HepG2 (cell line): ENCODE measurements around the gene SPATA25. TPM values are rescaled to one million over a fixed set of nuclear protein-coding genes. Genes with fewer than 3 reads are reported as not detected.

Source experiments
- ARNT2 ChIP-seq: sonication (generic); formaldehyde crosslinking; IDR thresholded peaks from 2 replicates; pipeline ENCODE4 v1.8.0; 2022; ENCODE audit warnings: mild to moderate bottlenecking, low read depth, missing genetic modification reagents, moderate library complexity
- ATRX ChIP-seq: sonication (generic); formaldehyde crosslinking; IDR thresholded peaks from 2 replicates; pipeline ENCODE4 v1.4.0; 2020; ENCODE audit warnings: missing genetic modification reagents, borderline replicate concordance
- CHCHD3 ChIP-seq: sonication (generic); formaldehyde crosslinking; IDR thresholded peaks from 2 replicates; pipeline ENCODE4 v1.8.0; 2022; ENCODE audit warnings: mild to moderate bottlenecking, missing genetic modification reagents, moderate library complexity
- EED ChIP-seq: sonication (generic); formaldehyde crosslinking; IDR thresholded peaks from 2 replicates; pipeline ENCODE4 v1.5.0; 2020; ENCODE audit warnings: mild to moderate bottlenecking, missing genetic modification reagents
- FOXP1 ChIP-seq, 2 experiments: fragments of 450-650 bp in 1 of 2; IDR thresholded peaks; 2 replicates each; pipeline ENCODE4 v1.6.1; 2017 to 2018; ENCODE audit warnings: antibody characterized with exemption in 1 of 2
- GABPA ChIP-seq, 2 experiments: IDR thresholded peaks; 2 replicates each; pipeline ENCODE4 v1.6.1; 2011 to 2016; ENCODE audit warnings: low read depth in 2 of 2, low read length in 1 of 2, missing biosample characterization in 1 of 2, missing genetic modification characterization in 1 of 2
- HOXA3 ChIP-seq: sonication (generic); formaldehyde crosslinking; IDR thresholded peaks from 2 replicates; pipeline ENCODE4 v1.5.0; 2020; ENCODE audit warnings: missing genetic modification reagents
- HOXA5 ChIP-seq: sonication (generic); formaldehyde crosslinking; IDR thresholded peaks from 2 replicates; pipeline ENCODE4 v1.4.0; 2020; ENCODE audit warnings: missing genetic modification reagents
- POLR2G ChIP-seq: fragments of 200-400 bp; formaldehyde crosslinking; IDR thresholded peaks from 2 replicates; pipeline ENCODE4 v1.6.1; 2018; ENCODE audit warnings: mild to moderate bottlenecking, low read depth, low read length, moderate library complexity
- RARA ChIP-seq: IDR thresholded peaks from 2 replicates; pipeline ENCODE4 v1.6.1; 2016; ENCODE audit warnings: missing genetic modification reagents, missing compliant biosample characterization
- SMC3 ChIP-seq: IDR thresholded peaks from 2 replicates; pipeline ENCODE4 v1.6.1; 2011; ENCODE audit warnings: low read length, improper control_type of control experiment
- SP2 ChIP-seq: sonication (generic); formaldehyde crosslinking; IDR thresholded peaks from 2 replicates; pipeline ENCODE4 v1.5.1; 2020; ENCODE audit warnings: mild to moderate bottlenecking, missing genetic modification reagents
- ZFP36L2 ChIP-seq: sonication (generic); formaldehyde crosslinking; IDR thresholded peaks from 2 replicates; pipeline ENCODE4 v1.4.0; 2020; ENCODE audit warnings: missing genetic modification reagents
- ZFP91 ChIP-seq: sonication (generic); formaldehyde crosslinking; IDR thresholded peaks from 2 replicates; pipeline ENCODE4 v1.9.0; 2022; ENCODE audit warnings: missing genetic modification reagents, mild to moderate bottlenecking, borderline replicate concordance
- ZMYM3 ChIP-seq: sonication (generic); formaldehyde crosslinking; IDR thresholded peaks from 2 replicates; pipeline ENCODE4 v1.5.1; 2020; ENCODE audit warnings: mild to moderate bottlenecking, missing genetic modification reagents
- ZNF121 ChIP-seq: sonication (generic); formaldehyde crosslinking; IDR thresholded peaks from 2 replicates; pipeline ENCODE4 v1.5.0; 2020; ENCODE audit warnings: mild to moderate bottlenecking, missing genetic modification reagents
- ZNF138 ChIP-seq: sonication (generic); formaldehyde crosslinking; IDR thresholded peaks from 2 replicates; pipeline ENCODE4 v1.5.0; 2020; ENCODE audit warnings: mild to moderate bottlenecking, low read depth, missing genetic modification reagents
- ZNF280B ChIP-seq: sonication (generic); formaldehyde crosslinking; IDR thresholded peaks from 2 replicates; pipeline ENCODE4 v1.5.0; 2020; ENCODE audit warnings: missing genetic modification reagents, mild to moderate bottlenecking, borderline replicate concordance
- ZNF292 ChIP-seq: sonication (generic); formaldehyde crosslinking; IDR thresholded peaks from 2 replicates; pipeline ENCODE4 v1.8.1; 2022; ENCODE audit warnings: mild to moderate bottlenecking, low read depth, missing genetic modification reagents, borderline replicate concordance
- ZNF3 ChIP-seq: IDR thresholded peaks from 2 replicates; pipeline ENCODE4 v1.7.0; 2017; ENCODE audit warnings: inconsistent platforms
- ZNF326 ChIP-seq: sonication (generic); formaldehyde crosslinking; IDR thresholded peaks from 2 replicates; pipeline ENCODE4 v1.4.0; 2020; ENCODE audit warnings: missing genetic modification reagents, borderline replicate concordance
- ZNF350 ChIP-seq: sonication (generic); formaldehyde crosslinking; IDR thresholded peaks from 2 replicates; pipeline ENCODE4 v1.4.0; 2020; ENCODE audit warnings: mild to moderate bottlenecking, low read depth, missing genetic modification reagents, borderline replicate concordance
- ZNF503 ChIP-seq: sonication (generic); formaldehyde crosslinking; IDR thresholded peaks from 2 replicates; pipeline ENCODE4 v1.4.0; 2020; ENCODE audit warnings: missing genetic modification reagents
- ZNF589 ChIP-seq: sonication (generic); formaldehyde crosslinking; conservative IDR thresholded peaks from 2 replicates; pipeline ENCODE4 v1.8.0; 2022; ENCODE audit warnings: mild to moderate bottlenecking, moderate library complexity, missing genetic modification reagents
- ZNF598 ChIP-seq: sonication (generic); formaldehyde crosslinking; IDR thresholded peaks from 2 replicates; pipeline ENCODE4 v1.5.1; 2020; ENCODE audit warnings: mild to moderate bottlenecking, missing genetic modification reagents, borderline replicate concordance
- ZNF720 ChIP-seq: sonication (generic); formaldehyde crosslinking; IDR thresholded peaks from 2 replicates; pipeline ENCODE4 v1.4.0; 2020; ENCODE audit warnings: missing genetic modification reagents
- polyA plus RNA-seq, 8 experiments: library from polyadenylated mRNA; depleted of rRNA in 3 of 8; stranded (reverse) in 7 of 8; unstranded in 1 of 8; fragments of >200 nt; fragmentation: Illumina TruSeq in 4 of 8; extraction: Trizol in 4 of 8; gene quantifications; 2 replicates each; pipeline versions ENCODE4 v1.2.1 to v1.2.3, GENCODE V29; 2011 to 2016; ENCODE audit warnings: low read depth in 4 of 8, missing spikeins in 1 of 8, mixed read lengths in 1 of 8; ENCODE audit not compliant: insufficient read depth in 1 of 8
- total RNA-seq, 5 experiments: library from RNA; depleted of rRNA; stranded (reverse); fragments of >200 nt; fragmentation: Illumina TruSeq; extraction: Trizol; gene quantifications; 2 replicates each; pipeline ENCODE4 v1.2.3, GENCODE V29; 2016; ENCODE audit warnings: low read depth in 1 of 5

The SPATA25 gene
- total and polyA plus RNA-seq, 2 of the 13 experiments (the other 11 are each of a cell fraction or from before 2014, with no cell fraction given) = 4.8 to 7.6 TPM

DNA sequence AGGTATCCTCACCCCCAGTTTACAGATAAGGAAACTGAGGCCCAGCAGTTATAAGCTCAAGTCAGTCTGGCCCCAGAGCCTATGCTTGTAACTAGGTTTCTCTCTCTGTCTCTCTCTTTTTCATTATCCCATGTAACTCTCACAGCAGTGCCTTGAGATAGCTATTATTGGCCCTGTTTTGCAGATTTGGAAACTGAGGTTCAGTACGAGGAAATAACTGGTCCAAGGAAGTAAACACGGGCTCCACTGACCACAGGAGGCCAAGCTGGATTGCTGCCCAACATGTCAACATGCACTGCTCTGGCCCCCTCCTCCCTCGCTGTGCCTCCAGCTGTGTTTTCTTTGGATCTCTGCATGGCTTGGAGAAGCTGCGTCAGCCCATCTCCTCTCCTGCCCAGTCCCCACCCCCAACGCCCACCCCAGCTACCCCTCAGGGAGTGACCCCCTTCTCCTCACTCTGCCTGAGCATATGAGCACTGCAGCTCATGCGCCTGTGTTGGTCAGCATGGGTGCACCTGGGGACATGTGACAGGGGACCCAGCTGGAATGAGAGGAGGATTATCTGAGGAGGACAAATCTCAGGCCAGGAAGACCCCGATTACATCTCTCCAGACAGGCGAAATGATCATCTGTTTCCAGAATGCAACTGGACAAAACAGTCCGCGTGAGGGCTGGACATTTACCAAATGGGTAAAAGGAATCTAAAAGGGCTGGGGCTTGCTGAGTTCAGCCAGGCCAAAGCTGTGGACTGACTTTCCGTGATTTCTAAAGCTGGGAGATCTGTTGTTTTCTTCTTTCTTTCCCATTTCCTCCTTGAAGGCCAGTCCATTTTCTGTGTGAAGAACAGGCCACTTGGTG is 32.3 kb upstream of the SPATA25 start (continued):
- TF ChIP-seq ZNF503 (peak; percentile 71; the same call in 1 of the 2 replicates), ARNT2 (CRISPR knock-in tag) (no peak), RARA (CRISPR knock-in tag) (peak; percentile 53), ZNF326 (CRISPR knock-in tag) (no peak), GABPA (IDR thresholded peaks at IDR 0.05; ENCODE audit: low read depth, low read length) (no peak), GABPA (CRISPR knock-in tag; IDR thresholded peaks at IDR 0.05; ENCODE audit: low read depth) (no peak), ZNF598 (CRISPR knock-in tag) (no peak), ZNF280B (CRISPR knock-in tag) (no peak), ZNF589 (CRISPR knock-in tag) (no peak), CHCHD3 (CRISPR knock-in tag) (no peak), POLR2G (no peak), EED (0 out of 2 replicates have a peak, but pooled peaks have one; percentile 16), FOXP1 (IDR thresholded peaks at IDR 0.05) (no peak), FOXP1 (CRISPR knock-in tag; IDR thresholded peaks at IDR 0.05) (peak; percentile 65), ZFP91 (peak; percentile 33; the same call in 1 of the 2 replicates), ZNF138 (CRISPR knock-in tag) (no peak), ZNF121 (CRISPR knock-in tag) (0 out of 2 replicates have a peak, but pooled peaks have one; percentile 39), ZFP36L2 (CRISPR knock-in tag) (no peak), SMC3 (no peak), HOXA3 (CRISPR knock-in tag) (peak; percentile 51; the same call in 1 of the 2 replicates), ZNF350 (CRISPR knock-in tag) (no peak), ZNF720 (CRISPR knock-in tag) (no peak), ATRX (no peak), ZNF3 (CRISPR knock-in tag) (peak; percentile 88), SP2 (CRISPR knock-in tag) (no peak), ZMYM3 (CRISPR knock-in tag) (peak; percentile 94), ZNF292 (CRISPR knock-in tag) (peak; percentile 80; the same call in 1 of the 2 replicates), HOXA5 (CRISPR knock-in tag) (0 out of 2 replicates have a peak, but pooled peaks have one; percentile 52)
